DMS153 treated with DMSO at 0.1 percent for 48 hours (cell line): ENCODE results near the gene RPLP2.

Experiments used
- DNase-seq: peaks from one replicate; lab custom pipeline; 2025; ENCODE audit not compliant: unreplicated experiment; lab: John Stamatoyannopoulos, UW

The RPLP2 gene

DNA sequence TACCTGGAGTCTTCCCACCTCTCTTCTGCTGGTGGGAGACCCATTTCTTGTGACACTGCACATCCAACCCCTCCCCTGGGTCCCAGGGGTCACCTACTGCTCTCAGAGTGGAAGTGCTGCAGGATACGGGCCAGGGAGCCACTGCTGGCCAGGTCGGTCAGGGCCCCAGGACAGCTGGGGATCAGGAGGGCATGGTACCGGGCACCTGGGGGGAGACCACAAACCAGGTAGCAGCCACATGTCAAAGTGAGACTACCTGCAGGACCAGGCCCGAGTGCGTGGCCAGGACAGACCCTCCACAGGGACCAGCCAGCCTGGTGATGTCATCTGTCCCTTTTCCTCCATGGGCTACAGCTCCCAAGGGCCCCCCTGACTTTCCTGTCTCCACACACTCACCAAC is 36.3 kb upstream of the RPLP2 start:
- no peak for DNase-seq

DNA sequence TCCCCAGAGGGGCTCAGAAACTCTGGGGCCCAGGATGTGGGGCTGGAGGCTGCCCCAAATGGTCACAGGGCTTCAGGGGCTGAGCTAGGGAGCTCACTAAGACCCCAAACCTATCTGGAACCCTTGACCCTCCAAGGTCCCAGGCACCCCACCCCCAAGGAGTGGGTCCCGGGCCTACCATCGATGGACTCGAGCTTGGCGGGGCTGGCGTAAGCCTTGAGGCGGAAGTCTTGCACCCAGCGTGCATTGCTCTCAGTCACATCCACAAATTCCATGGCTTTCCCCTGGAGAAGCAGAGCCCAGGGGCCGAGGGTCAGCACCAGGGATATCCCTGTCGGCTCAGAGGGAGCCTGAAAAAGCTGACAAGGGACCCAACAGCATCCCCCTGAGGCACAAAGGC is 35.9 kb upstream of the RPLP2 start:
- DNase-seq = no peak

DNA sequence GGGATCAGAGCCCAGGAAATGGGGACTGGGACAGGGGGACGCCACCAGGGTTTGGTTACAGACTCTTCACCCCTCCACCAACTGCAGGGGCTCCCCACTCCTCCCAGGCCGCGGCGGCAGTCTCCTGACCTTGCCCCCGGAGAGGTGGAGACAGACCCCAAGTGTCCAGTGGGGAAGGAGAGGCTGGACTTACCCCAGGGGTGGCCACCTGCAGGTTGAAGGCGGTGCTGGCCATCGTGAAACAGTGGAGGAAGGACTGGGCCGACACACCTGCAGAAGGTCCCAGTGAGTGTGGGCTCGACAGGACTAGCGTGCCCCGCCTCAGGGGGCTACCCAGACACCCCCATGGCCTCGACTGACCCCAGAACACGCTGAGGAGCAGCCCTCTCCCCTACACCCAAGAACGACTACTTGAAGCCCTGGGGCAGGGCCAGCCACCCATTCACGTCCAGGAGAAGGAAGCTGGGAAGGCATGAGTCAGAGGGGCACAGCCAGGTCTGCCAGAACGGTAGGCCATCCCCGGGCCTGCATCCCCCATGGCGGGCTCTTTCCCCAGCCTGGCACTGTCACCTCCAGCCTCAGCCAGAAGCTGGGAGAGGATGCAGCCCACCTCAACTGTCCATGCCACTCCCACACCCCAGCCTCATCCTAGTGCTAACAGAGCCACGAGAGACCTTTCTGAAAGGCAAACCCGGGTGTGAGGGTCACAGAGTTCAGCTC is 34.7 kb upstream of the RPLP2 start:
- DNase-seq = no peak

DNA sequence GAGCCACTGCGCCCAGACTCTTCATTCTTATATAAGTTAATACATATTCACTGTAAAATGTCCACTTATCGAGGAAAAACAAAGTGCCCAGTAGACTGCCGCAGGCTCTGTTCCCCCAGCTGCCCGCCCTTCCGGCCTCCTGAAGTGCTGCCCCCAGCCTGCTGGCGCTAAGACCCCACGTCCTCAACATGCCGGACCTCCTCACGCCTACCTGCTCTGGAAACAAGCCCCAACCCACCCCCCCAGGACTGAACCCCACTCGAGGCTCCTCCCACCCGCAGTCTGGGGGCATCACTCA is 33.6 kb upstream of the RPLP2 start:
- no peak for DNase-seq

DNA sequence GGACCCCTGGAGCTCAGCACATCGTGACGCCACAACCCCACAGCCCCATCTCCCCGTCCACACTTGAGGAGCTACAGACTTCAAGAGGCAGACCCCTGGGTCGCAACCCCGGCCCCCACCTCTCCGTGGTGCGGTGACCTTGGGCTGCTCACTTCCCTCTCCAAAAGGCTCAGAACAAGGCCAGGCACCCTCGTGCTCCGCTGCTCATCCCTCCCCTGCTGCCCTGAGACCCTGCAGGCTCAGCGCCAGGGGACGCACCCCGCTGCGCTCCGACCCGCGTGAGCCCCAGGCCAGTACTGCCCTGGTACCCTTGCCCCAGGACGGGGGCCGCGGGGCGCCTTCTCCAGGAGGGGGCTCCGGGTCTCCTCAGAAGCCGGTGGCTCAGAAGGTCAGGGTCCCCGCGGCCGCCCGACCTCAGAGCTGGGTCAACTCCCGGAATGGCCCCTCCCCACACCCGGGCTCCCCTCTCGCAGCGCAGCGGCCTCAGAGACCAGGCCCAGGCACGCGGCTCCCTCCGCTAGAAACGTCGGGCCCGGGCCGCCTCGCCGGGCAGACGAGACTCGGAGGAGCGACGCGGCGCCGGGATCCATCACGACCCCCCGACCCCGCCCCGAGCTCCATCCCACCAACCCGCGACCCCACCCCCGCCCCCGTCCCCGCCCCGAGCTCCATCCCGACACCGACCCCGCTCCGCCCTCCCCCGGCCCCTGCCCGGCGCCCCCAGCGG is 33.0 kb upstream of the RPLP2 start:
- DNase-seq = no peak

DNA sequence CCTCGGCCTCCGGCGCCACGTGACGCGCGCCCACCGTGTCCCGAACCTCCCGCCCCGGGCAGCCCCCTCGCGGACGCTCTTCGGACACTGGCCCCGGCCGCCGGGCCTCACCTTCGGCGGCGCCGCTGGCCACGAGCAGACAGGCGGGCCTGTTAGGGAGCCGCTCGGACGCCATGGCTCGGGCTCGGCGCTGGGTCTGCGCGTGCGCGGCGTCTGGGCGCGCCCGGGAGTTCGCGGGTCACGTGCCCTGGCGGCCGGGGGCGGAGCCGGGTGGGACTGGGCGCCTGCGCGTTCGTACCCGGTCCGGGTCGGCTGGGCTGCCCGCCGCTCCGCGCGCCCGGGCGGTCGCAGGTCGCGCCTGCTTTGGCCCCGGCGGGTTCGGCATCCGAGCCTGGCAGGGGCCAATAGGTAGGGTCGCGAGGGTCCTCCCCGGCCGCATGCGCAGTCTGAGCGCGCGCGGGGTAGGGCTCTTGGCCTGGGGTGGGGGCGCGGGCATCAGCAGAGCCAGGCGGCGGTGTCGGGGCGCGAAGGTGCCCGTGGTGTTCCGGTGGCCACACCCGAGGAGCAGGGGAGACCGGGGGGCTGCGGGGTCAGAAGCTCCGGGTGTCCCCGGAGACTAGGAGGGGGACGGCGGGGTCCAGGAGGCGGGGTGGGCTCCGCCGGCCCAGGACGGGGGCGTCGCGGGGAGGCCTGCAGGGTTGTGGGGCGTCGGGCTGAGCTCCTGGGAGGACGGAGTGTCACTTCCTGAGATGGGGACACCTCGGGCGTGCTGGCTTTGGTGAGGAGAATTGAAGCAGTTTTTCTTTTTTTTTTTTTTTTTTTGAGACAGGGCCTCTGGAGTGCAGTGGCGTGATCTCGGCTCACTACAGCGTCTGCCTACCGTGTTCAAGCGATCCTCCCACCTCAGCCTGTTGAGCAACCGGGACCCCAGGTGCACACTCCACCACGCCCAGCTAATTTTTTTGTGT is 32.2 kb upstream of the RPLP2 start, which contains the start of gene GATD1:
Gene GATD1 (minus strand): TSS at position 200 of the 968 bp plus-strand sequence. CDS start 25 bp downstream, at position 175.
- DNase-seq = peak; percentile 73

DNA sequence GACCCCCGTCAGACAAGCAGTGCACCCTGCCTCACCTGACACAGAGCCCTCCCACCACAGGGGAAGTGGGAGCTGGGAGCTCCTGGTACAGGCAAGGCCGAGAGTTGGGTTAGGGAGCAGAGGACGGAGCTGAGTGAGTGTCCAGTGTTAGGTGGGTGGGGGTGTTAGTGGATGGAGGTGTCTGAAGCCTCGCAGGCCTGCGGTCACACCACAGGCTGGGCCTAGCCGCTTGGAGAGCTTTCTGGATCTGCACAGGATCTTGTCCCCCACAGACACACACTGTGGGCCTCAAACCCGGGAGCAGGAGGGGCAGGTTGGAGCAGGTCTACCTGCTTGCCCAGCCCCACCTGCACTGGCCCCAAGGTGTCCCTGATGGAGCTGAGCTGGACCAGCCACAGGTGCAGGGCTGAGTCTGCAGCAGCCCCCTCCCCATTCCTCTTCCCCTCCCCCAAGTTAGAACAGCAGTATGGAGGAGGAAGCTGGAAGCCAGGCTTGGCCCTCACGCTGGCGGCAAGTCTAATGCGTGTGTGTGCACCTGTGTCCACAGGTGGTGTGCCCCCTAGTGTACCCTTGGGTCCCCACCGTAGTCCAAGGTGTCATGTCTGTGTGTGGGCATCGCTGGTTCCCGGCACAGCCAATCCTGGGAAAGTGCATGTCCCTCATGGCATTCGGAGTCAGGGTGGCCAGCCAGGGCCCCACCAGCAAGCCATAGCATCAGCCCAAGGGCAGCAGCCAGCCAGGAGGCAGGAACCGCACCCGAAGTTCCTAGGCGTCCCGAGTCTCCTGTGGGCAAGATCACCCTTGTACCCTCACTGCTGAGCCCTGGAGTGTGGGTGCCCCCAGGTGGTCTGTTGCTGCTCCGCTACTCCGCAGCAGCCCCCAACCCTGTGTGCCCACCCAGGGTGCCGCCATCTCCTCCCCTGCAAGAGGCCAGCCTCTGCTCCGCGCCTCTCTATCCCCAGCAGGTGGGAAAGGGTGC is 30.5 kb upstream of the RPLP2 start:
- no peak for DNase-seq

DNA sequence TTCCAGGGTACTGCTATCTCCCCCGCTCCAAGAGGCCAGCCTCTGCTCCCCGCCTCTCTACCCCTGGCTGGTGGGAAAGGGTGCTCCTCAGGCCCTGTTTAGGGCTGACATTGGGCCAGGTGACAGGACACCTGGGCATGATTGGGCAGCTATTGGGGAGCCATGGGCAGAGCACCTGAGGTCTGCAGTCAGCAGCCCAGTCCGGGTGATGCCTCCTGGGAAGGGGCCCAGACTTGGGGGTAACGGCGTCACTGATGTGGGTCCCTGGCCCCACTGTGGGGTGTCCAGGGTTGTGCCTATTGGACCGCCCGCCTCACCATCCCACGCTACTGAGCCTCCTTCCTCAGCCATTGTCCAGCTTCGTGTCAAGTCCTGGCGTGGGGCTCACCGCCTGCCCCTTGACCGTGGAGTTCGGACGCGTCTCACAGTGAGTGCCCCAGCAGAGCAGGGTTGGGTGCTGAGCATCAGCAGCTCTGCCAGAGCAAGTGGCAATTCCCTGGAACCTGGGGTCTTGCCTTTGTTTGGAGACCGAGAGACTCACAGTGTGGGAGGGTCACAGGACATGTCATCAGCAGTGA is 29.7 kb upstream of the RPLP2 start:
- no peak for DNase-seq

DNA sequence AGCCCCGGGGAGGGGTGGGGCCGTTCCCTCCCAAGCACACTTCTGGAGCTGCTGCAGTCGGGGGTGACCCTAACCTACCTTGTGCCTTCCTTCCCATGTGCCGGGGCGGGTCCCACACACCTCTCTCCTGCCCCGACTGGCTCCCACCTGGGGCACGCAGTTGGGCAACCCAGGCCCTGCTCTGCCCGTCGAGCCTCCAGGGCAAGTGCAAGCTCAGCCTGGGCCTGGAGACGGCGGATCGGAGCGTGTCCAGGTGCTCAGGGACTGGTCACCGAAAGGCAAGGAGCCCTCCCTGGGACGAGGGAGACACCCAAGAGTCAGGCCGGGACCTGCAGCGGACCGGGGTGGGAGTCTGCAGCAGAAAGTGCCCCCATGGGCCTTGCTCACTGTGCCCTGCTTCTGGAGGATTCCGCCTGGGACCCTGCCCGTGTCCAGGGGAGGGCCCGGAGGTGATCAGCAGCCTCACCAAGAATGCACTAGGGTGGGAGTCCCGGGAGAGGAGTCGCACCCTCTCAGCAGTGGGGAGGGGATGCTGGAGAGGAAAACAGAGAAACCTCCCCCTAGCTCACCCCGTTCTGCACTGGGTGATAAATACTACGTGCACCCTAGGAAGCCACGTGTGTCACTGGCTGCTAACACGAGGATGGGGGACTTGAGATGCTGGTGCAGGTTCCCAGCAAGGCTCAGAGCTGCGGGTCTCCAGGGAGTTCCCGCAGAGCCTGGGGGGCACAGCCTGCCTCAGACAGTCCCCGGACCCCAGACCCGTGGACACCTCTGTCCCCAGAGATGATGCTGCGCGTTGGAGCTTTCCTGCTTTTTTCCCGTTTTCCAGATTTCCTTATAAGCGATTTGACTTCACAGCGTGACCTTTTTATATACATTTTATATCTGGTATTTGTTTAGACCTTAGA is 27.2 kb upstream of the RPLP2 start:
- DNase-seq = no peak

DNA sequence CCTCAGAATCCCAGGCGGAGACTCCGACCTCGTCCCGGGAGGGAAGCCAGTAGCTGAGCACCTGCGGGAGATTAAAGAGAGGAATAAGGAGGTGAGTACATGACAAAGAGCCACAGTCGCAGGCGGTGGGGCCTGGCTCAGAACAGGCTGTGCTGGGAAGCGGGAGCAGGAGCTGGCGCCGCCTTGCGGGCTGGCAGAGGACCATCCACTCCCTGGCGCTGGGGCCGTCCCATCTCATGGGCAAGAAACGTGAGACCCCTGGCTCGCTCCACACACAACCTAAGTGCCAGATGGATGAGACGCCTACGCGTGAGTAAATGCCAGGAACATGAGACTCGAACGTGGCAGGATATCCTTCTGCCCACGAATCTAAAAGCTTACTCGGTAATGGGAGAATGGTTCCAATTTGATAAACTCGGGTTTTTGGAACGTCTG is 26.2 kb upstream of the RPLP2 start:
- peak; percentile 35 for DNase-seq

DNA sequence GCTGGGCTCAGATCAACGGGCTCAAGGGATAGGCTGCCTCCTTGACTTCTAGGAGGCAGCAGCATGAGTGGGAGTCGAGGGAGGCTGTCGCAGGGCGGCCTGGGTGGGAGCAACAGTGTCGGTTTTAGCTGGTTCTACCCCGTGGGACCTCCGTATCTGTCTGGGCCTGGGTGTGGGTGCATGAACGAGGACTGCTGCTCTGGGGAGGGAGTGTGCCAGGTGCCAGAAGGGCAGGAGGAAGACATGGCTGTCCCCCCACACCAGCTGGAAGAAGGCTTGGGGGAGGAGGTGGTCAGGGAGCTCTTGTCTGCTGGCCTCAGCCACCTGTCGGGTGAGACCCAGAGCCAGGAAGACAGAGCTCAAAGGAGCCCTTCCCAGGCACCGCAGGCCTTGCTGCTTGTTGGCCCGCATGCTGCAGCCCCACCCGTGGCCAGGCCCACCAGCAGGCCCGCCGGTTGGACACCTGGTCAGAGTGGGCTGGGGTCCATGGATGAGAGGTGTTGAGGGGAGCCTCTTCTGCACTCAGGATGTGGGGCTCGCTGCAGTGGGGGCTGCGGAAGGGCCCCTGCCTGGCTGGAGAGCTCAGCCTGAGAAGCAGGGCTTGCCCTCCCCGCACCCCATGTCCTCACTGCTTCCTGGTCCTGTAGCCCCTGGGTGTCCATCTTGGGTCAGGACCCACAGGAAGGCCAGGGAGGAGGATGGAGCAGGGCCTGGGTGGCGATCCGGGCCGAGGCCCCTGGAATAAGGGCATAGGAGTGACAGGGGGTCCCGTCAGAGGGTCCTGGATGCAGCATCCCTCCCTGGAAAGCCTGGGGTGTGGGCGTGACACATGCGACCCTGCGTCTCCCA is 23.3 kb upstream of the RPLP2 start:
- DNase-seq = no peak

DNA sequence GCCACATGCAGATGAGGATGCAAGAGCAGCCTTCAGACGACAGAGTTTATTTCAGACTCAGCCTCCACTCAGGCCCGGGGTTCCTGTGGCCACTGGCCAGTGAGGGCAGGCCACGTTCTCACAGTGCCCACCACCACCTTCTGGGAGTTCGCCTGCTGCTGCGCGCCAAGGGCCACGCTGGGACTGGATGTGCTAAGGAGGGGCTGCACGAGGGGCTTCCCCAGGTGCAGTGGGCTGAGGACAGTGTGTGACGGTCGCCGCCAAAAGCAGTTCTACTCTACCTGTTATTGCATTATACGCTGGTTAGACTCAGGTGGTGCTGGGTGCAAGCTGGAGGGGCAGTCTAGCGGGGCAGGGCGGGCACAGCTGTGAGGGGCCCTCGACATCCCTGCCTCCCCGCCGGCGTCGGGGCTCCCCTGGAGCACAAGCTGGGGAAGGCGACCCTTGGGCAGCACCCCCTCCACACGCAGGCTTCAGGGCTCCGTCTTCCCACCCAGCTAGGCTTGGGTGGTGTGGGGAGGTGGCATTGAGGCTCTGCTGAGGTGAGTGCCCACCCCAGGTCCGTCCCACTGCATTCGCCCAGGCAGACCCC is 22.6 kb upstream of the RPLP2 start:
- no peak for DNase-seq

DNA sequence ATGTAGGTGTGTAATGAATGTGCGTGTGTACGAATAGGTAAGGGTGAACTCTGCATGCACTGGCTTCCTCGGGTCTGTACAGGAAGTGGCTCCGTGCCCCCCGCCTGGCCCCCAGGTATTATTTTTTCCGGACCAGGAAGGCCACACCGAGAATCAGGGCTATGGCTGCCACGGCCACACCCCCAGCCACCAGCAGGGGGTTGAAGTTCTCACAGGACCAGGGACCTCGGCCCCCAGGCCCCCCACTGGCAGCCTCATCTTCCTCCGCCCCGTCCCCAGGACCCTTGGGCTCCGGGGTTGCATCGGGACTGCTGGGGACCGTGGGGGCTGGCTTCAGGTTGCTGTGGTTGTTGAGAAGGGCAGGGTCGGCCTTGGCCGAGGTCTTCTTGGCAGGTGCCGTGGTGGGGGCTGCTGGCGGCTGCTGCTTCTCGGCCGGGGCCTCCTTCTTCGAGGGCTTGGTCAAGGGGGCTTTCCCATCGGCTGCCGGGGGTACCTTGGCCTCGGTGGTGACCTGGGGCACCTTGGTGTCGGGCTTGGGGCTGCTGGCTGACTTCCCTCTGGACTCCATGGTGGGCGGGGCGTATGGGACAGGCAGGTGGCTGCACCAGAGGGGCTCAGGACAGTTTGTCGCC is 21.6 kb upstream of the RPLP2 start:
- no peak for DNase-seq

DNA sequence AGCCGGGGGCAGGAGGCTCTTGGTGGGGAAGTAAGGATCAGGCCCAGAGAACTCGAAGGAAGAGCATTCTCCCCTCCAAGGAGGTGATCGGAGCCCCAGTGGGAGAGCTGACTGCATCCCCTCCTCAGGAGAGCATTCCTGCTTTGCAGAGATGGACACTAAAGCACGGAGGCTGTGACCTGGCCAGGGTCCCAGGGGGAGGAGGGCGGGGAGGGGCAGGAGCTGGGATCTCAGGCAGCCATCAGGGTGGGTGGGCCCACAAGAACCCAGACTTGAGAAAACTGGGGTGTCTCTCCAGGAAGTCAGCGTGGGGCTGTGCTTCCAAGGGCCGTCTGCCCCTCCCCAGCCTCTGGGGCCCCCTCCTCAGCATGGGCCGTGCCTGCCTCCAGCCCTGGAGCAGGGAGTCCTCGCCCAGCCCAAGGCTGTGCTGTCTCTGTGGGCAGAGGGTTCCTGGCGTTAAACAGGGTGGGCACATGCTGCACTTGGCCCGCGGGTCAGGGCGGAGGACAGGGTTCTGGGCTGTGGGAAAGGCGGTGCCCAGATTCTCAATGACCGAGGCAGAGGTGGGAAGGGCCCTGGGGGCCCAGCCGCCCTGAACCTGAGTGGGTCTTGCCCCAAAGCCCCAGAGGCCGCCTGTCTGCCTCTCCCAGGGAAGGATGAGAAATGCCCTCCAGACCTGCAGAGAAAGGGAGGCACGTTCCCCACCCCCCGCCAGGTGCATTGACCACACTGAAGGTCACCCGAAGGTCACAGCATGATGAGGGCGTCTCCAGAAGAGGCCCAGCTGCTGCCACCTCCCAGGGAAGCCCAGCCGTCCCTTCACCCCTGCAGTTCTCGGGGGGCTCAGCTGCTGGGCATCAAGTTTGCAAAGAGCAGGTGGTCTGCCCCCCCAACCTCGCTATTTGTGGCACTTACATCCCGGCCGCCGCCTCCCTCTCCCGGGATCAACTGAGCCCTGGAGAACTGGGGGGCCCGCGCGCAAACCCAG is 20.5 kb upstream of the RPLP2 start:
- DNase-seq = no peak

DNA sequence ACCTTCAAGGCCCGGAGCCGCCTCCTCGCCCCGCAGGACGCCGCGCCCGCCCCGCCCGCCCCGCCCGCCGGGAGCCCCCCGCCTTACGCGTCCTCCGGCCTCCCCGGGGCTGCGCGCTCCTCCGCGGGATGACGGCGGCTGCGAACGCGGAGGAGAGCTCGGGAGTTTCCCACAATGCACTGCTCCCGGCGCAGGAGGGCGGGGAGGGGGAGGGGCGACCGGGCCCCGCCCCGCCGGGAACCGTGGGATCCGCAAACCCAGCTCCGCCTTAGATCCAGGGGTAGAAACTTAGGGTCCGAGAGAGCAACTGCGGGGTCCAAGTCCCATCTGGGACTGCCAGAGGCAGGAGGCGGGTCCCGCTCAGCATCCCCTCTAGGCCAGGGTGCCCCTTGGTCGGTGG is 19.8 kb upstream of the RPLP2 start, which contains the start of gene CEND1:
Gene CEND1 (minus strand): TSS at position 148 of the 400 bp plus-strand sequence. CDS start 1,514 bp downstream, outside the sequence.
- DNase-seq = no peak
